Measurements from ENCODE around the gene FZD10. TPM values are rescaled to one million over a fixed set of nuclear protein-coding genes. Genes with fewer than 3 reads are reported as not detected.
A peak's percentile ranks its signal among the peaks of the same experiment; 100 is the strongest.

FZD10 gene
- total and polyA plus RNA-seq, 2 of the 13 experiments (the other 11 are each of a cell fraction or from before 2014, with no cell fraction given): not detected

GRCh38 chr12:130195369-130195768 lies 33.1 kb downstream of the FZD10 start (continued):
- TF ChIP-seq AFF4 (CRISPR knock-in tag; IDR thresholded peaks at IDR 0.05) (no peak), ZBTB44 (CRISPR knock-in tag; IDR thresholded peaks at IDR 0.05) (no peak), ADNP (CRISPR knock-in tag; IDR thresholded peaks at IDR 0.05) (no peak), NFE2 (CRISPR knock-in tag; IDR thresholded peaks at IDR 0.05) (no peak), ZFP41 (CRISPR knock-in tag; IDR thresholded peaks at IDR 0.05; ENCODE audit: borderline replicate concordance) (no peak)

- Histone ChIP-seq H3K4me3 (replicated peaks in 1 of 3; ENCODE audit: insufficient read depth in 1 of 3, low read depth in 2 of 3, low read length in 3 of 3) (no peak overlapping the region), H3K27me3 (ENCODE audit: control insufficient read depth in 1 of 2, insufficient read depth in 2 of 2, low read length in 2 of 2) (peaks cover 6 to 20% of the 10 kb centered on the region in 2 experiments; a peak in 2 of 5 replicates), H3K36me3 (replicated peaks in 1 of 2; ENCODE audit: control insufficient read depth in 1 of 2, insufficient read depth in 2 of 2, low read length in 2 of 2) (no peaks in the 10 kb centered on the region), H2AFZ (ENCODE audit: low read length) (no peak overlapping the region), H4K20me1 (ENCODE audit: insufficient read depth, low read length) (no peaks in the 10 kb centered on the region), H3K4me1 (ENCODE audit: insufficient read depth, low read length) (peaks cover 14% of the 10 kb centered on the region), H3K9ac (ENCODE audit: insufficient read depth, low read depth, low read length) (no peak overlapping the region), H3K27ac (ENCODE audit: extremely low read length, insufficient read depth, low read length) (no peak overlapping the region), H3K79me2 (ENCODE audit: insufficient read depth, low read length) (no peaks in the 10 kb centered on the region), H3K9me3 (ENCODE audit: low read length) (no peaks in the 10 kb centered on the region), H3K4me2 (ENCODE audit: low read depth, low read length) (0 out of 2 replicates have a peak overlapping the region, but pooled peaks have one; percentile 14)
- ChIA-PET CTCF (ENCODE audit: low intra/inter-chr PET ratio, low total read pairs) (no interaction called here), POLR2A (no interaction called here)
- in situ Hi-C loops (cut with HindIII; ENCODE audit: extremely low pct_ligation_motif_present, low pct_unique_long_range_greater_than_20kb): loop anchor here (10.0 kb wide), 1 partner anchor 151 kb away; no protein-coding TSS in a partner anchor
- BruUV-seq (replicated peaks): no TSS peak
- 50% methylated on average over 11 of the region's 12 CpGs for WGBS (ENCODE audit: low lambda C conversion rate)
- DNase-seq (ENCODE audit: low spot score) (no peak), ATAC-seq (no peak; the same call in 2 of the 3 replicates), FAIRE-seq (no peak)
- TF ChIP-seq ELK4 (CRISPR knock-in tag; IDR thresholded peaks at IDR 0.05; ENCODE audit: borderline replicate concordance): no peak
- intact Hi-C loops (cut with micrococcal nuclease; ENCODE audit: unreplicated experiment): loop anchor here (5.0 kb wide), 1 partner anchor 148 kb away; no protein-coding TSS in a partner anchor
Observed at GRCh38 chr12:130195776-130196175, 33.5 kb downstream of the FZD10 start.

Data from HepG2 (cell line).